SK-N-SH treated with all-trans-retinoic acid at 6 μM for 48 hours (cell line): Measurements from ENCODE around the gene CDH22.

Source experiments
- ATAC-seq: fragments of 200-7000 bp; cut with Tn5 transposase; 3 replicates; pipeline ENCODE4 v1.9.1; 2020; ENCODE audit warnings: mild to moderate bottlenecking, moderate library complexity
- ARNTL ChIP-seq: fragments of 450-650 bp; formaldehyde crosslinking; IDR thresholded peaks from 2 replicates; pipeline ENCODE4 v1.5.0; 2020; ENCODE audit warnings: low read depth, mild to moderate bottlenecking, moderate library complexity, borderline replicate concordance
- BACH2 ChIP-seq: fragments of 250-450 bp; sonication (Bioruptor Pico); IDR thresholded peaks from 2 replicates; pipeline ENCODE4 v1.9.0; 2021; ENCODE audit warnings: mild to moderate bottlenecking, borderline replicate concordance
- CSDC2 ChIP-seq: fragments of 250-450 bp; sonication (Bioruptor Pico); IDR thresholded peaks from 2 replicates; pipeline ENCODE4 v1.5.0; 2020; ENCODE audit warnings: mild to moderate bottlenecking, moderate library complexity
- CSRNP3 ChIP-seq: fragments of 250-450 bp; sonication (Bioruptor Pico); IDR thresholded peaks from 2 replicates; pipeline ENCODE4 v1.5.1; 2021; ENCODE audit warnings: mild to moderate bottlenecking, moderate library complexity
- ESRRG ChIP-seq: fragments of 250-450 bp; sonication (Bioruptor Pico); IDR thresholded peaks from 2 replicates; pipeline ENCODE4 v1.6.1; 2021; ENCODE audit warnings: mild to moderate bottlenecking
- OSR1 ChIP-seq: fragments of 250-450 bp; sonication (Bioruptor Pico); IDR thresholded peaks from 2 replicates; pipeline ENCODE4 v1.8.0; 2022; ENCODE audit warnings: moderate library complexity, mild to moderate bottlenecking, inconsistent platforms
- PATZ1 ChIP-seq: fragments of 250-450 bp; sonication (Bioruptor Pico); IDR thresholded peaks from 2 replicates; pipeline ENCODE4 v1.8.0; 2020; ENCODE audit warnings: mild to moderate bottlenecking, moderate library complexity, borderline replicate concordance
- POU6F1 ChIP-seq: fragments of 250-450 bp; sonication (Bioruptor Pico); IDR thresholded peaks from 2 replicates; pipeline ENCODE4 v1.8.0; 2021; ENCODE audit warnings: low read depth, mild to moderate bottlenecking, moderate library complexity, borderline replicate concordance
- PPARA ChIP-seq: fragments of 250-450 bp; sonication (Bioruptor Pico); IDR thresholded peaks from 2 replicates; pipeline ENCODE4 v1.5.0; 2020; ENCODE audit warnings: mild to moderate bottlenecking, borderline replicate concordance
- RARB ChIP-seq: fragments of 250-450 bp; sonication (Bioruptor Pico); IDR thresholded peaks from 2 replicates; pipeline ENCODE4 v1.8.0; 2021; ENCODE audit warnings: mild to moderate bottlenecking, moderate library complexity
- SNAI2 ChIP-seq: fragments of 250-450 bp; sonication (Bioruptor Pico); IDR thresholded peaks from 2 replicates; pipeline ENCODE4 v1.5.0; 2020; ENCODE audit warnings: mild to moderate bottlenecking, moderate library complexity
- TCF4 ChIP-seq: fragments of 250-450 bp; sonication (Bioruptor Pico); IDR thresholded peaks from 2 replicates; pipeline ENCODE4 v1.8.0; 2021; ENCODE audit warnings: mild to moderate bottlenecking, moderate library complexity, borderline replicate concordance
- TOX ChIP-seq: fragments of 250-450 bp; sonication (Bioruptor Pico); IDR thresholded peaks from 2 replicates; pipeline ENCODE4 v1.8.0; 2021; ENCODE audit warnings: mild to moderate bottlenecking, moderate library complexity, borderline replicate concordance
- TSHZ2 ChIP-seq: fragments of 250-450 bp; sonication (Bioruptor Pico); IDR thresholded peaks from 2 replicates; pipeline ENCODE4 v1.5.0; 2020; ENCODE audit warnings: mild to moderate bottlenecking, moderate library complexity
- ZFP3 ChIP-seq: fragments of 250-450 bp; sonication (Bioruptor Pico); IDR thresholded peaks from 2 replicates; pipeline ENCODE4 v1.5.0; 2020; ENCODE audit warnings: mild to moderate bottlenecking, moderate library complexity
- ZFP30 ChIP-seq: fragments of 450-650 bp; formaldehyde crosslinking; IDR thresholded peaks from 2 replicates; pipeline ENCODE4 v1.5.0; 2022; ENCODE audit warnings: mild to moderate bottlenecking, moderate library complexity
- ZNF565 ChIP-seq: fragments of 450-650 bp; formaldehyde crosslinking; conservative IDR thresholded peaks from 2 replicates; pipeline ENCODE4 v1.5.0; 2020; ENCODE audit warnings: low read depth, mild to moderate bottlenecking, moderate library complexity
- ZNF70 ChIP-seq: fragments of 450-650 bp; formaldehyde crosslinking; IDR thresholded peaks from 2 replicates; pipeline ENCODE4 v1.5.0; 2020; ENCODE audit warnings: mild to moderate bottlenecking, moderate library complexity
- ZNF8 ChIP-seq: fragments of 450-650 bp; formaldehyde crosslinking; IDR thresholded peaks from 2 replicates; pipeline ENCODE4 v1.5.0; 2020; ENCODE audit warnings: mild to moderate bottlenecking, moderate library complexity
- TF ChIP-seq, protein P1 (sequence below): fragments of 250-450 bp; sonication (Bioruptor Pico); IDR thresholded peaks from 2 replicates; pipeline ENCODE4 v1.5.1; 2020; ENCODE audit warnings: low read depth, mild to moderate bottlenecking, moderate library complexity

CDH22 gene

GRCh38 chr20:46282669-46283068, 25.6 kb downstream of the CDH22 start:
- ATAC-seq = no peak

GRCh38 chr20:46279103-46279502, 29.2 kb downstream of the CDH22 start:
- TF ChIP-seq CSDC2 (CRISPR knock-in tag) (no peak), PATZ1 (CRISPR knock-in tag) (no peak), ARNTL (CRISPR knock-in tag) (no peak), POU6F1 (CRISPR knock-in tag) (no peak), OSR1 (CRISPR knock-in tag) (no peak), SNAI2 (CRISPR knock-in tag) (no peak), CSRNP3 (no peak), TCF4 (CRISPR knock-in tag) (no peak), TOX (CRISPR knock-in tag) (no peak), ZFP30 (no peak), RARB (CRISPR knock-in tag) (no peak), ZNF70 (CRISPR knock-in tag) (no peak), TSHZ2 (CRISPR knock-in tag) (no peak)
- no peak for ATAC-seq

More at GRCh38 chr20:46282669-46283068, 25.6 kb downstream of the CDH22 start:
- TF ChIP-seq ZFP30 (no peak), BACH2 (no peak), TCF4 (CRISPR knock-in tag) (no peak), ZFP3 (CRISPR knock-in tag) (no peak), ESRRG (no peak), TOX (CRISPR knock-in tag) (no peak)

DNA sequence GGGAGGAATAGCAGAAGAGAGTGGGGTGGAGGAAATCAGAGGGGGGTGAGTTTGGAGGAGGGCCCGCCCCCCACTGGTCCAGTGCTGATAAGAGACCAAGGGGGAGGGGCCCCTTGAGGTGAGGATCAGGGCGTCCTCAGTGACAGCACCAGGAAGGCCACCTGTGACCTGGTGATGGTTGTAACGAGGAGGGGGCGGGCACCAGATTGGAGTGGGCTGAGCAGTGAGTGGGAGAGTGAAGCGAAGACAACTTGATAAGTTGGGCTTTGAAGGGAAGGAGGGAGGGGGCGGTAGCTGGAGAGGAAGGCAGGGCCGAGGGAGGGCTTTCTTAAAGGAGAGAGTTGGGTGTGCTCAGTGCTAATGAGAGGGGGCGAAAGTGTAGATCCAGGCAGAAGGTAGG, 30.7 kb downstream of the CDH22 start:
- no peak for ATAC-seq
- no peak for TF ChIP-seq ZNF70 (CRISPR knock-in tag)
- TF ChIP-seq OSR1 (CRISPR knock-in tag) = no peak
- TF ChIP-seq SNAI2 (CRISPR knock-in tag) = no peak
- TF ChIP-seq ZNF565 (CRISPR knock-in tag) = no peak
- no peak for TF ChIP-seq PPARA (CRISPR knock-in tag)
- no peak for TF ChIP-seq CSRNP3
- no peak for TF ChIP-seq ZNF8 (CRISPR knock-in tag)
- no peak for TF ChIP-seq CSDC2 (CRISPR knock-in tag)
- TF ChIP-seq PATZ1 (CRISPR knock-in tag) = no peak
- TF ChIP-seq BACH2 = no peak
- TF ChIP-seq, protein P1, sequence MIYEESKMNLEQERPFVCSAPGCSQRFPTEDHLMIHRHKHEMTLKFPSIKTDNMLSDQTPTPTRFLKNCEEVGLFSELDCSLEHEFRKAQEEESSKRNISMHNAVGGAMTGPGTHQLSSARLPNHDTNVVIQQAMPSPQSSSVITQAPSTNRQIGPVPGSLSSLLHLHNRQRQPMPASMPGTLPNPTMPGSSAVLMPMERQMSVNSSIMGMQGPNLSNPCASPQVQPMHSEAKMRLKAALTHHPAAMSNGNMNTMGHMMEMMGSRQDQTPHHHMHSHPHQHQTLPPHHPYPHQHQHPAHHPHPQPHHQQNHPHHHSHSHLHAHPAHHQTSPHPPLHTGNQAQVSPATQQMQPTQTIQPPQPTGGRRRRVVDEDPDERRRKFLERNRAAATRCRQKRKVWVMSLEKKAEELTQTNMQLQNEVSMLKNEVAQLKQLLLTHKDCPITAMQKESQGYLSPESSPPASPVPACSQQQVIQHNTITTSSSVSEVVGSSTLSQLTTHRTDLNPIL (CRISPR knock-in tag) = no peak
- TF ChIP-seq RARB (CRISPR knock-in tag) = no peak
- no peak for TF ChIP-seq ZFP3 (CRISPR knock-in tag)
- no peak for TF ChIP-seq ARNTL (CRISPR knock-in tag)
- TF ChIP-seq TSHZ2 (CRISPR knock-in tag) = no peak
